Left colon (tissue), 2 donors: ENCODE results near the gene FOXF1. TPM values are rescaled to one million over a fixed set of nuclear protein-coding genes. Genes with fewer than 3 reads are reported as not detected.

Experiments used
- ATAC-seq: fragments of 200-7000 bp; cut with Tn5 transposase; one replicate; pipeline ENCODE4 v1.9.1; 2020; ENCODE audit warnings: mild to moderate bottlenecking, moderate library complexity
- DNase-seq, 2 donors: peaks; one replicate each; pipeline ENCODE4 v3.0.0-alpha.2; 2020
- intact Hi-C, 2 donors: fragments of 100-400 bp; cut with DNase I in 1 of 2; cut with micrococcal nuclease in 1 of 2; formaldehyde crosslinking; loops; one replicate each; pipeline versions ENCODE4 v1.11.2 to v1.14.0; 2022; cut with DNase I, micrococcal nuclease
- total RNA-seq, 2 donors: library from RNA; stranded (reverse); fragmentation: NEBNext Ultra II Directional; extraction: Animal tissue kit (Norgen Biotek cat#: 25700); gene quantifications; one replicate each; pipeline ENCODE4 v1.2.1, GENCODE V29; 2021
- donor health status: DM: no; HTN: no; CAD: no.
- donor health status: DM: yes; HTN: yes; CAD: no.

The FOXF1 gene
- total RNA-seq, 2 donors from 2014 or later = 4.9 to 13.7 TPM

DNA sequence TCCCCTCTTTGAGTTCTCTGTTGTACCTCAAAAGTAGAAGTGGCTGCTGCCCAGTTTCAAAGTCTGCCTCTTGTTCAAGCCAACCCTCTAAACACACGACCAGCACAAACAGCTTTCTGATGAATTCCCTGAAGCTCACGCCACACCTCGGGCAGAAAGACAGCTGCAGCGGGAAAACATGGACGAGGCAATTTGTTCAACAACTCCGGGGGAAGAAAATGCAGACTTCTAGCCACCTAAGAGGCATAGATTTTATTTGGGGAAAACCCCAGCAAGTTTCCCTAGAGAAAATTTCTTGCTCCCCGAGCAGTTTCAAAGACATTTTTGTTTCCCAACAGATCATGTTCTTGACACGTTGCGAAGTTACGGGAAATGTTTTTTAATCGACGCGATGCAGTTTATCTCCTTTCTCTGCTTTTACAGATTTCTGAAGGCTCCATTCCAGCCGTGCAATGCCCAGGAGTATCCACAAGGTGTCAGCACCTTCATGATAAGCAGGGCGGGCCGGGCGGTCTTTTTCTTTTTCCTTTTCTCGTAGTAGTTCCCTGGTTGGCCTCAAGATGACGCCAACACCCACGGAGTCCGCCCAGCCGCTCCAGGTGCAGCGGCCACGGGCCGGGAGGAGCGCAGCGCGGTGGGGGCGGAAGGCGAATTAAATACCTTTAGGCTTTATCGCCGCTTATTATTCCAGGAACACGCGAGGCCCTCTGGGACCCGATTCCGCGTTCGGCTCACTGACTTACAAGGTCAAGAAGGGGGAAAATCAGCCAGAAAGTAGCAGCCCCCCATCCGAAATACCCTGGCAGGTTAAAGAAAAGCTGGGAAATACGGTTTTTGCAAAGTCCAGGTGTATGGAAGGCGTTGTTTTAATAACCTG, 53.4 kb downstream of the FOXF1 start:
- DNase-seq = peak; percentile 75 to 90
- ATAC-seq = peak; percentile 95
- intact Hi-C loops = loop anchor here in 1 of 2 donors (5.0 kb wide), 2 partner anchors 499 to 719 kb away; no protein-coding TSS in a partner anchor

Other genes starting within 250 kb of the FOXF1 start
- 10 to 100 TPM; 18.6 to 23.3 TPM for gene MTHFSD, start 44.7 kb downstream of the FOXF1 start, total RNA-seq
- gene FOXC2, start 56.3 kb downstream of the FOXF1 start, total RNA-seq = under 1 TPM; 0.34 TPM
- 1 to 10 TPM; 2.0 to 4.2 TPM for gene FOXL1, start 68.0 kb downstream of the FOXF1 start, total RNA-seq